Ishikawa (cell line): ENCODE data around the gene ENTREP1.

Experiments used
- FOXM1 ChIP-seq: IDR thresholded peaks from 2 replicates; pipeline ENCODE4 v1.6.1; 2012; ENCODE audit warnings: low read depth, borderline replicate concordance
- NFIC ChIP-seq: IDR thresholded peaks from 2 replicates; pipeline ENCODE4 v1.6.1; 2012

GRCh38 chr9:69376651-69377050 lies 51.6 kb downstream of the ENTREP1 start:
- TF ChIP-seq FOXM1 = no peak
- TF ChIP-seq NFIC = no peak
